HG02623 (cell line): ENCODE results near the gene ZXDC.

Experiments
- ATAC-seq: cut with Tn5 transposase; IDR thresholded peaks from one replicate; pipeline ENCODE4 v1.9.1; 2021; ENCODE audit warnings: moderate library complexity; ENCODE audit not compliant: unreplicated experiment

The ZXDC gene

GRCh38 chr3:126398423-126399350 lies 77.0 kb downstream of the ZXDC start:
- no peak for ATAC-seq

DNA sequence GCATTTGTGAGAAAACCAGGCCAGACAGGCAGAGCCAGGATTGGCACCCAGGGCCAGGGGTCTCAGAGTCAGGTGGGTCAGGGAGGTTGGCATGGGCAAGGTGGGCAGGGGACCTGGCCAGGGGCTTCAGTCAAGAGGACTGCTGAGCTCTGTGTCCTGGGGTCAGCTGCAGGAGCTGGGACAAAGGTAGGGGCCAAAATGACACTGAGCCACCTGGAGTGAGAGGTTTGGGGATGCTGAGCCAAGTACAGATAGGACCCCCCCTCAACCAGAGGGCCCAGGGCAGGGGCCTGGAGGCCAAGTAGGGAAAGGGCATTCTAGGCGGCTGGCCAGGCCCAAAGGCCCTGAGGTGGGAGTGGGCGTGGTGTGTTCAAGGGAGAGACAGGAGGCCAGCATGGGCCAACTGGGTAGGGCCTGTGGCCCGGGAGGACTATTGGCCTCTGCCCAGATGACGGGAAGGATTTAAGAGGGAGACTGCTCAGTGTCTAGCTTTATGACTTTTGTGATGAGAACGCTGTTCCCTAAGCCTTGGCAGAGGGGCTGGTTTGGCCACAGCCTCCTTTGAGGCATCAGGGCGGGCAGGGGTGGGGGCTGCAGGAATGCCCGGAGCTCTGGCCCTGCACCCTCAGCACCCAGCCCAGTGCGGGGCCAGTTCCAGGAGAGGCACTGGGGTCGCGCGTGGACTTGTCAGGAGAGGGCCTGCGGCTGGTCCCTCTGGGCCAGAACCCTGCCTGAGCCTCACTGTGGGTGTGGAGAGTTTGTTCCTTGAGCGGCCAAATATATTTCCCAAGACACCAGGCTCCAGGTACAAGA lies 77.9 kb downstream of the ZXDC start:
- no peak for ATAC-seq

DNA sequence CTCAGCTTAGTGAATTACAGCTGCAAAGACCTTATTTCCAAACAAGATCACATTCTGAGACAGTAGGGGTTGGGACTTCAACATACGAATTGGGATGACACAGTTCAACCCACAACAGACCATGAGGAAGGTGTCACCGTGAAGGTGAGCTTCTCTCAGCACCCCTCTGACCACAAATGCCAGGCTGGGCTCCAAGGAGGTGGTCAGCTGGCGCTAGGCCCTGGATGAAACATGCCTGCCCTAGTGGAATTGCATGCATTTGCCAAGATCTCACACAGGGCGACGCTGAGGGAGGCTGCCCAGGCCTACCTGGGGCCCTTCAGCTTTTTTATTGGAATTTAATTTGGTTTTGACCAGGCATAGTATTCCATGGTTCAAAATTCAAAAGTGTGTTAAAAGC lies 79.2 kb downstream of the ZXDC start:
- ATAC-seq: no peak

DNA sequence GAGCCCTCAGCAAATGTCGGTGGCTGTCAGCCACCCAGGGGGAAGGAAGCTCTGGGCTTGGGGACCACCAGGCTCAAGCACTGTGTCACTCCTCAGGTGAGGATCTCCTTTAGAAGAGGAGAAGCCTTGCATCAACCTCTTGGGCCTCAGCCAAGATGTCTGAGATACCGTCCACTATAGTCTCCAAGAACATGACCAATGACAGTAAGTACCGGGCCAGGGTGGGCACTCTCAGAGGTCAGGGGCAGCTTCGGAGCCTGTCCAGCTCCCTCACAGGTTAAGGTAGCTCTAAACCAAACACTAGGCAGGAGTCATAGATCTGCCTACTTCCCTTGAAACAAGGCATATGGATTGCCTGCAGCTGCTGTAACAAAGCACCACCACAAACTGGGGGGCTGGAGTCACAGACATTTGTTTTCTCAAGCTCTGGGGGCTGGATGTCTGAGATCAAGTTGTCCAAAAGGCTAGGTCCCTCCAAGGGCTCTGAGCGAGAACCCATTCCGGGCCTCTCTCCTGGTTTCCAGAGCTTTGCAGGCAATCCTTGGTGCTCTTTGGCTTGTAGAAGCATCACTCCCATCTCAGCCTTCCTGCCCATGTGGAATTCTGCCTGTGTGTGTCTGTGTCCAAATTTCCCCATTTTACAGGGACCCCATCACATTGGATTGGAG lies 79.7 kb downstream of the ZXDC start:
- no peak for ATAC-seq

- ATAC-seq: no peak
Observed at GRCh38 chr3:126394977-126395321, 80.7 kb downstream of the ZXDC start.

- ATAC-seq: no peak
Observed at GRCh38 chr3:126394179-126394976, 81.3 kb downstream of the ZXDC start, which contains the start of gene CFAP100. Gene CFAP100 (plus strand): TSS chr3:126394909. CDS start chr3:126396001, 1,092 bp downstream.

GRCh38 chr3:126393563-126393962 lies 82.1 kb downstream of the ZXDC start:
- no peak for ATAC-seq

DNA sequence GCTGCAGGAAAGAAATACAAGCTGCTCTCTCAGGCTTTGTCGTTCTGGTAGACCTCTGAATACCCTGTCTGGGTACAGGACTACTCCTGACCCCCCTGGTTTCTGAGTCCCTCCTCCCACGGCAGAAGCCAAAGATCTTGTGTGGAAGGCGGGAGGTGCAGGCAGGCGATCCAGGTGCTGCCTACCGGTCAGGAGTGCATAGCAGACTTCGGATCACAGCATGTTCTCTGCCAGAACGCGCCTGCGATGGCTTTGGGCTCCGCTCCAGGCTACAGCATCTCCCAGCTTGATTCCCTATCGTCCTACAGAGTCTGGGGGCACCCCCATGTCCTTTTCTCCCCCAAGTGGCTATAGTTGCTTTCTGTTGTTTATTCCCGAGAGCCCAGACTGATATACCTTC lies 83.4 kb downstream of the ZXDC start:
- no peak for ATAC-seq

GRCh38 chr3:126391631-126392030 lies 84.1 kb downstream of the ZXDC start:
- ATAC-seq: no peak

DNA sequence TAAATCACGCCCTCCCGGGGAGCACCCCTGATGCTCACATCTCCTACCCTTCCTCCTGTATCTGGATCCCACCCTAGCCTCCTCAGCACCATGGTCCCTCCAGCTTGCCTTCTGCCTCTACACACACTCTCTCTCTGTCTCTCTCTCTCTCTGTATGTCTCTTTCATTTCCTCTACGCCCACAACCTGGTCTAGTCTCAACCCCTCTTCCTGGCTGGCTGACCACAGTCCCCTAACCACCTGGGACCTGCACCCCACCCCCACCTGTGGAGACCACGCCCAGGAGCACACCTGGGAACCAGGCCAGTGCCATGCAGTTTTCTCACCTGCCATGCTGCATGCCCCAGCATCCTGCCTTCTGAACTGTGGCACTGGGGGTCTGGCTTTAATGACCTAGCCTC lies 84.9 kb downstream of the ZXDC start:
- no peak for ATAC-seq

DNA sequence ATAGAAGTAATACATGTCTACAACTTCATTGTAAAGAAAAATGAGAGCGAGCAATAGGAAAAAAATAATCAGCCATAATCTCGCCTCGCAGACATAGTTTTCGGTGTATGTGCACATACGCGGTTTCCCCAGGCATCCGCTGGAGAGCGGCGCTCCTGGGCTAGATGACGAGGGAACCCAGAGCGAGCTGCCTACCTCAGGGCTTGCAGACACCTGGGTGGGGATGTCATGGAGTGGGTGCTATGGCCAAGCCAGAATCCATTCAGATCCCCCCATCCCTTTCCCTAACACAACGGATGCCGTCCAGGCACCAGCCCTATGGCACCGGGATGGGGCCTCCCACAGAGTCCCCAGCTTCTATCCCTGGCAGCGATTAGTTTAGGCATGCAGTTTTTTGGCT lies 85.5 kb downstream of the ZXDC start:
- no peak for ATAC-seq

GRCh38 chr3:126389794-126390146 lies 85.9 kb downstream of the ZXDC start:
- no peak for ATAC-seq

DNA sequence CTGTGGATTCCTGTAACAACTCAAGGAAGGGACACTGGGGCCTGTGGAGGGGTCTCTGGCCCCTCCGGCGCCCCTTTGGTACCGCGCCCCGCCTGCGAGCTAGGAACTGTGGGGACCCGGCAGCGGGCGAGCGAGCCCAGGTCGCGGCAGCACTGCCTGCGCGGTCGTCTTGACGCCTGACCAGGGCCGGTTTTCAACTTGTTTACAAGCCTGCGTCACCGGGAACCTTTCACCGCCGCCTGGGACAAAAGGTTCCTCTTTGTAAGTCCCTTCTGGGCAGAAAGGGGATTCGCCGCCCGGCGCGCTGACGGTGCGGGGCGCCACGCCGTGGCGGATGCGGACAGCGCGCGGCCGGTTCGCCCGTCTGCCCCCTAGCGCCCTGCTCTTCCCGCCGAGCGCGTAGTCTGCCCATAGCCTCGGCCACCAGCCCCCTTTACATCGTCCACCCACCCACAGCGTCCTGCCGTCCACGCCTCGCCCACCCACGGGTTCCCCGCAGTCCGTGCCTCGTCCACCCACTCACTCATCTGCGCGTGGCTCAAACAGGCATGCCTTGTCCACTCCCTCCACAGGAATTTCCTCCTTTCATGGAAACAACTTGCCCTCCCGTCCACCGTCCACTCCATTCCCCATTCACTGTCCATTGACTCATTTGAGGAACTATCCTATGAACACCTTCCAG lies 86.4 kb downstream of the ZXDC start:
- ATAC-seq: no peak
